BLaER1 (cell line): ENCODE results near the gene WASHC1.
A peak's percentile ranks its signal among the peaks of the same experiment; 100 is the strongest.
"Not testable (repeated sequence)": the region's sequence is repeated elsewhere in the genome, so short reads cannot be mapped to it uniquely, and the experiment has no call there.

ENCODE experiments used
- H3K27ac ChIP-seq: shearing (Covaris generic); formaldehyde crosslinking; 2 replicates; pipeline ENCODE4 v1.8.1; 2022
- H3K27me3 ChIP-seq: shearing (Covaris generic); formaldehyde crosslinking; 2 replicates; pipeline ENCODE4 v1.8.1; 2022
- H3K36me3 ChIP-seq: shearing (Covaris generic); formaldehyde crosslinking; 2 replicates; pipeline ENCODE4 v1.8.1; 2022
- H3K4me1 ChIP-seq: shearing (Covaris generic); formaldehyde crosslinking; 2 replicates; pipeline ENCODE4 v1.8.1; 2022
- H3K4me2 ChIP-seq: shearing (Covaris generic); formaldehyde crosslinking; 2 replicates; pipeline ENCODE4 v1.8.1; 2022
- H3K4me3 ChIP-seq: shearing (Covaris generic); formaldehyde crosslinking; 2 replicates; pipeline ENCODE4 v1.8.1; 2022
- H3K9ac ChIP-seq: shearing (Covaris generic); formaldehyde crosslinking; 2 replicates; pipeline ENCODE4 v1.8.1; 2022
- H3K9me3 ChIP-seq: shearing (Covaris generic); formaldehyde crosslinking; 2 replicates; pipeline ENCODE4 v1.8.1; 2022
- H4K20me1 ChIP-seq: shearing (Covaris generic); formaldehyde crosslinking; 2 replicates; pipeline ENCODE4 v1.8.1; 2022

WASHC1 gene, protein sequence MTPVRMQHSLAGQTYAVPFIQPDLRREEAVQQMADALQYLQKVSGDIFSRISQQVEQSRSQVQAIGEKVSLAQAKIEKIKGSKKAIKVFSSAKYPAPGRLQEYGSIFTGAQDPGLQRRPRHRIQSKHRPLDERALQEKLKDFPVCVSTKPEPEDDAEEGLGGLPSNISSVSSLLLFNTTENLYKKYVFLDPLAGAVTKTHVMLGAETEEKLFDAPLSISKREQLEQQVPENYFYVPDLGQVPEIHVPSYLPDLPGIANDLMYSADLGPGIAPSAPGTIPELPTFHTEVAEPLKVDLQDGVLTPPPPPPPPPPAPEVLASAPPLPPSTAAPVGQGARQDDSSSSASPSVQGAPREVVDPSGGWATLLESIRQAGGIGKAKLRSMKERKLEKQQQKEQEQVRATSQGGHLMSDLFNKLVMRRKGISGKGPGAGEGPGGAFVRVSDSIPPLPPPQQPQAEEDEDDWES

DNA sequence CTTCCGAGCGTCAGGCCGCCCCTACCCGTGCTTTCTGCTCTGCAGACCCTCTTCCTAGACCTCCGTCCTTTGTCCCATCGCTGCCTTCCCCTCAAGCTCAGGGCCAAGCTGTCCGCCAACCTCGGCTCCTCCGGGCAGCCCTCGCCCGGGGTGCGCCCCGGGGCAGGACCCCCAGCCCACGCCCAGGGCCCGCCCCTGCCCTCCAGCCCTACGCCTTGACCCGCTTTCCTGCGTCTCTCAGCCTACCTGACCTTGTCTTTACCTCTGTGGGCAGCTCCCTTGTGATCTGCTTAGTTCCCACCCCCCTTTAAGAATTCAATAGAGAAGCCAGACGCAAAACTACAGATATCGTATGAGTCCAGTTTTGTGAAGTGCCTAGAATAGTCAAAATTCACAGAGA lies at the start of gene WASHC1:
Gene WASHC1, minus strand, starts transcription at position 101 of the 400 bp plus-strand sequence. CDS start 4,457 bp downstream, outside the sequence.
- H3K4me1 ChIP-seq, H3K4me2 ChIP-seq, H3K27me3 ChIP-seq, H3K9ac ChIP-seq, H4K20me1 ChIP-seq, H3K9me3 ChIP-seq, H3K27ac ChIP-seq, H3K36me3 ChIP-seq: not testable (repeated sequence)
- peak within 1 kb of the TSS; percentile 58 for H3K4me3 ChIP-seq

DNA sequence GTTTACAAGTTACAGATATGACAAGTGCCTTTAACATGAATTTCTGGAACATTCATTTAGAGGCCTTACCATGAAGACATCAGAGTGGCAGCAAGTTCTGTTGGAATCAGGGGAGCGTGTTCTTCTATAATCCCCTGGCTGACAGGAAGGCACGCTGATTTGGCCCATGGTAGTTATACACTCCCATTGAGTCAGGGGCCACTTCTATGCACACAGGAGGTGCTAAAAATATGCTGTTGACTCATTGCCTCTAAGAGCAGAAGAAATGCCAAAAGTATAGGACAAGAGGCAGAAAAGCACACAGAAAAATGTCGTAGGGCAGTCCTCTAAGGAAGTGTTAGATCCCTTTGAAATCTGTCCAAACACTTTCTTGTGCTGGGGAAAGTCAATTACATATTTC lies 49.1 kb upstream of the WASHC1 start:
- H3K27me3 ChIP-seq, H3K4me1 ChIP-seq, H3K27ac ChIP-seq, H4K20me1 ChIP-seq, H3K9me3 ChIP-seq, H3K4me2 ChIP-seq, H3K9ac ChIP-seq, H3K36me3 ChIP-seq, H3K4me3 ChIP-seq: not testable (repeated sequence)

GRCh38 chr9:76389-76788 lies 47.1 kb upstream of the WASHC1 start:
- H3K9me3 ChIP-seq, H3K27me3 ChIP-seq, H3K4me2 ChIP-seq, H3K4me3 ChIP-seq, H4K20me1 ChIP-seq, H3K9ac ChIP-seq, H3K4me1 ChIP-seq, H3K27ac ChIP-seq, H3K36me3 ChIP-seq: not testable (repeated sequence)

DNA sequence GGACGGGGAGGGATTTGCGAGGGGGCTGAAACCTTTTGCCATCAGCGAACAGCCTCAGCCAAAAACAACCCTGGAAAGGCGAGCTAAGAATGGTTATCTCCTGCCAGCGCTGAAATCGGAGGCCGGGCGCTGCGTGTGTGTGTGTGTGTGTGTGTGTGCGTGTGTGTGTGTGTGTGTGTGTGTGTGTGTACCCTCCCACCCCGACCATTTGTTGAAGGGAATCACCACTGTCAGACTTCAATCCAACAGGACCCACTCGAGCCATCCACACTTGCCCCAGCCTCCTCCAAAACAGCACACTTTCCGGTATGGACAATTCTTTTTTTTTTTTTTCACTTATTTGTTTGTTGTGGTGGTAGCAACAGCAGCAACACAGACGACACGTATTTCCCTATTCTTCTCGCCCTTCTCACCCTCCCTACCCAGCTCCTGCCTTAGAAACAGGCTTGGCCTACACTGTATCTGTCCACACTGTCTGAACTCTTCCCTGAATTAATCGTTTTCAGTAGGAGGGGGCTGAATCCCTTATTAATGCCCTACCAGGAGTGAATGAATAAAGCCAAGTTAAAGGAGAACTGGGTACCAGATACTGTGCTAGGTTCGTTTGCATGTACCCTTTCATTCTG lies 44.8 kb upstream of the WASHC1 start:
- not testable (repeated sequence) for H3K27ac ChIP-seq, H3K4me2 ChIP-seq, H3K9me3 ChIP-seq, H3K27me3 ChIP-seq, H3K36me3 ChIP-seq, H4K20me1 ChIP-seq, H3K9ac ChIP-seq, H3K4me3 ChIP-seq, H3K4me1 ChIP-seq

DNA sequence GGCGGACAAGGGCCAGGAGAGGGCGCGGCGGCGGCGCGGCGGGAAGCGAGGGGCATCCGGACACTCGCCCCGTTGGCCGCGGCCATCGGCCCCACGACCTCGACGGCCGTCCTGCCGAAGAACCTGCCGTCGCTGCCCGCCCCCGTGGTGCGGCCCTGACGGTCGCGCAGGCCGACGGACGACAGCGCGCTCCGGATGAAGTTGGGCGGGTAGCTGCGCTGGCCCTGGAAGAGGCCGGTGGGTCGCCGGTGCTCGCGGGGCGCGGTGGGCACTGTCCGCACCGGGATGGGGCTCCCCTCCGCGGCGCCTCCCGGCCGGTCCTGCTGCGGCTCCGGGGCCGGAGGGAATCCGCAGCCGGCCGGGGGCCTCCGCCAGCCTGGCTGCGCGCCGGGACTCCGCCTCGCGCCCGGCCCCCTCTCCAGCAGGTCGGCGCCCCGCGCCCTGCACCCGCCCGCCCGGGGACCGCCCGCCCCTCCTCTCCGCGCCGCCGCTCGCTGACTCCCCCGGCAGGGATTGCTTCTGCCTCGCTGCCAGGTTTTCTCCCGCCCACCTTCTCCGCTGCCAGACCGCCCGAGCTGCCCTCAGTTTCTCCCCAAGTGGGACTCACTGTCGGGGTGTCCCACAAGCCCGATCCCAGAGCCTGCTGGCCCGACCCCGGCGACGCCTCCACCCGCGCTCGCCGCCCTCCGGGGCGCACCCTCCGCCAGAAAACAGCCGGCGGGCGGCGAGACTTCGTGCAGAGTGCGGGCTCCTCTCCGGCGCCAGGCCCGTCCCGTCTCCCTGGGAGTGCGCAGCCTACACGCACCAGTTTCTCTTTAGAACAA lies 44.0 kb upstream of the WASHC1 start:
- not testable (repeated sequence) for H4K20me1 ChIP-seq, H3K27me3 ChIP-seq, H3K9ac ChIP-seq, H3K27ac ChIP-seq, H3K4me1 ChIP-seq, H3K36me3 ChIP-seq, H3K4me2 ChIP-seq, H3K9me3 ChIP-seq, H3K4me3 ChIP-seq

- not testable (repeated sequence) for H3K4me1 ChIP-seq, H3K9me3 ChIP-seq, H3K36me3 ChIP-seq, H4K20me1 ChIP-seq, H3K4me3 ChIP-seq, H3K27ac ChIP-seq, H3K9ac ChIP-seq, H3K27me3 ChIP-seq
- peak overlapping the region; percentile 28; the same call in 1 of the 2 replicates for H3K4me2 ChIP-seq
Observed at GRCh38 chr9:63031-63629, 33.9 kb upstream of the WASHC1 start.

GRCh38 chr9:52678-53077 lies 23.4 kb upstream of the WASHC1 start:
- H3K36me3 ChIP-seq, H3K27me3 ChIP-seq, H3K4me2 ChIP-seq, H3K4me3 ChIP-seq, H4K20me1 ChIP-seq, H3K4me1 ChIP-seq, H3K9ac ChIP-seq, H3K9me3 ChIP-seq, H3K27ac ChIP-seq: not testable (repeated sequence)

DNA sequence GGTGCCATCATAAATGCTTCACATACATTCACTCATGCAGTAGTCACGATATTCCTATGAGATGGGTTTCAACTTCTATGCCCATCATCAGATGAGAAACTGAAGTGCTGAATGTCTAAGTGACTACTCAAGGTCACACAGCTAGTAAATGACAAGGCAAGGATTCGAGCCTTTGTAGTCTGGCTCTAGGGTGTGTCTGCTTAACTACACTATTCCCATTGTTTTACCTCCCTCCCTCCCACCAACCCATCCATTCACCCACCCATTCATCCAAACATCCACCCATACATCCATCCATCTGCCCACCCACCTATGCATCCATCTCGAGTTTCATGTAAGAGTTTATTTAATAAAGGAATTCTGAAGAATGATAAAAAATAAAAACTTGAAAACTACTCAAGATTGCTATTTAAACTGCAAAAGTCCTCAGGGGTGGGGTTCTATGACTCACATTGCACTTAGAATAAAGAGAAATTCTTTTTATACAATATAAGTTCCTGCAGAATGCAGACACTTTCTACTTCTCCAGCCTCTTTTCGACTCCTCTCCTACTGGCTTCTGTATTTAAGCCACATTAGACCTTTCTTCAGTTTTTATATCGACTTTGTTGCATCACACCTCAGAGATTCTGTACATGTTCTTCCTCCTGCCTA lies 19.1 kb upstream of the WASHC1 start:
- not testable (repeated sequence) for H3K9ac ChIP-seq, H3K4me3 ChIP-seq, H3K4me1 ChIP-seq, H3K9me3 ChIP-seq, H3K36me3 ChIP-seq, H3K27ac ChIP-seq, H3K27me3 ChIP-seq, H4K20me1 ChIP-seq, H3K4me2 ChIP-seq

GRCh38 chr9:46639-47271 lies 17.5 kb upstream of the WASHC1 start:
- H3K9ac ChIP-seq, H3K27me3 ChIP-seq, H3K4me2 ChIP-seq, H4K20me1 ChIP-seq, H3K4me3 ChIP-seq, H3K36me3 ChIP-seq, H3K9me3 ChIP-seq, H3K27ac ChIP-seq, H3K4me1 ChIP-seq: not testable (repeated sequence)

DNA sequence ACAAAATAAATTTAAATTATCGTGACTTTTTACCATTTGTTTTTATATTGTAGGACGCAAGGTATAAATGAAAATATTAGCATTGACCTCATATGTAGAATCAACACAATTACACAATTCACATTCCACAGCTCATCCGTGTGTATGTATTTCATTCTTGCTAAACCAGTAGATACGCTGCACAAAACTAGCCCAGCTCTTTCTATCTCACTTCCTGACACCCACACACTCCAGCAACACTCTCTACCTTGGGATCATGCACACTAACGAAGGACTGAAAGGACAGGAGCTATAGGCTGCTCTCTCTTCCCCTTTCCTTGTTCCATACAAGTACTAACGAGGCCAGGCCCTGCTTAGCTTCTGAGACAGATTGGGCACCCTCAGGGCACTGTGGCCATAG lies 16.9 kb upstream of the WASHC1 start:
- not testable (repeated sequence) for H3K4me2 ChIP-seq, H4K20me1 ChIP-seq, H3K9ac ChIP-seq, H3K36me3 ChIP-seq, H3K4me3 ChIP-seq, H3K27me3 ChIP-seq, H3K4me1 ChIP-seq, H3K9me3 ChIP-seq, H3K27ac ChIP-seq

DNA sequence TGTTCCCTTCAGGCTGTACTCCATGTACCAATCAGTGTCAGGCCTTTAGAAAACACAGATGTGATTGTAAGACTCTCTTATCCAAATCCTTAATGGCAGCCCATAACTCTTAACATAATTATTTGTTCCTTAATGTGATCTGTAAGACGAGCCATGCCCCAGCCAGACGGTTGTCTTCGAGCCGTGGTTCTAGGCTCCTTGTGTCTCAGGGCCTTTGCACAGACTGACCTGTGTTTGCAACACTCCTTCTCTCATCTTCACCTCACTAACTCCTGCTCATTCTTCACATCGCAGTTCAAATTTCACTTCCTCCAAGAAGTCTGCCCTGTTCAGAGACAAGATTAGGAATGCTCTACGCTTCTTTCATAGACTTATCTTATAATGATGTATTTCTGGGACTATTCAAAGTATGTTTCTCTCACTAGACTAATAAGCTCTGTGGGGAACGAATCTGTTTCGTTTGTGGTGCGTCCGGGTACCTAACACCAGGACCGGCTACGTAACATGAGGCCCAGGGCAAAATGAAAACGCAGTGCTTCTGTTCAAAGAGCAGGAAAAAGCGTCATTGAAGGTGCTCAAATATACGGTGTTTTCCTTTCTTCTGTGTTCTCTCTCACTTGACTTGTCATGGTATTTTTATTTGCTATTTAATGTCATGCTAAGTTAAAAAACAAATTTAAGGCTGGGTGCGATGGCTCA lies 16.1 kb upstream of the WASHC1 start:
- H3K4me2 ChIP-seq, H4K20me1 ChIP-seq, H3K9ac ChIP-seq, H3K9me3 ChIP-seq, H3K4me3 ChIP-seq, H3K36me3 ChIP-seq, H3K4me1 ChIP-seq, H3K27ac ChIP-seq, H3K27me3 ChIP-seq: not testable (repeated sequence)

- not testable (repeated sequence) for H3K36me3 ChIP-seq, H3K9ac ChIP-seq, H3K4me3 ChIP-seq
Observed at GRCh38 chr9:44416-44815, 15.2 kb upstream of the WASHC1 start.

GRCh38 chr9:43636-44035 lies 14.4 kb upstream of the WASHC1 start:
- not testable (repeated sequence) for H3K27ac ChIP-seq, H3K36me3 ChIP-seq, H3K4me3 ChIP-seq, H3K4me1 ChIP-seq, H3K9me3 ChIP-seq, H4K20me1 ChIP-seq, H3K9ac ChIP-seq, H3K4me2 ChIP-seq, H3K27me3 ChIP-seq

More at GRCh38 chr9:44416-44815, 15.2 kb upstream of the WASHC1 start:
- H3K4me2 ChIP-seq, H3K9me3 ChIP-seq, H3K27me3 ChIP-seq, H3K4me1 ChIP-seq, H3K27ac ChIP-seq, H4K20me1 ChIP-seq: not testable (repeated sequence)
